H1 (cell line): ENCODE results near the gene ADPRHL1. TPM values are rescaled to one million over a fixed set of nuclear protein-coding genes. Genes with fewer than 3 reads are reported as not detected.
A peak's percentile ranks its signal among the peaks of the same experiment; 100 is the strongest.

Source experiments
- CTCF ChIA-PET: fragments of 300-600 bp; sonication (Branson Sonifier 250); formaldehyde crosslinking; loops from one replicate; lab custom pipeline; 2021; ENCODE audit not compliant: partially characterized antibody; lab: Charles Lee
- POLR2A ChIA-PET: fragments of 300-600 bp; sonication (Branson Sonifier 250); formaldehyde crosslinking; loops from one replicate; lab custom pipeline; 2021; ENCODE audit warnings: inconsistent platforms; ENCODE audit not compliant: partially characterized antibody; lab: Charles Lee
- DNase-seq, 2 experiments: peaks; one replicate each; pipeline versions ENCODE4 v3.0.0 to v3.0.0-alpha.2; 2010 to 2022; ENCODE audit warnings: low spot score in 2 of 2, low read depth in 1 of 2, mixed read lengths in 1 of 2
- FAIRE-seq: peaks from 2 replicates; lab custom pipeline; 2011; peaks lifted over from hg19 to GRCh38; lab: Jason Lieb, UNC
- H2AFZ ChIP-seq: 2 replicates; pipeline ENCODE4 v1.8.1; 2012; ENCODE audit warnings: low read length, inconsistent platforms
- H2AK5ac ChIP-seq: 2 replicates; pipeline ENCODE4 v1.6.1; 2013; ENCODE audit warnings: low read depth, low read length
- H2BK120ac ChIP-seq: replicated peaks from 2 replicates; pipeline ENCODE3; 2013; ENCODE audit warnings: low read depth, low read length, inconsistent platforms
- H2BK12ac ChIP-seq: 2 replicates; pipeline ENCODE4 v1.6.1; 2013; ENCODE audit warnings: low read depth, low read length
- H2BK15ac ChIP-seq: 2 replicates; pipeline ENCODE4 v1.6.1; 2013; ENCODE audit warnings: low read length
- H2BK20ac ChIP-seq: 2 replicates; pipeline ENCODE4 v1.6.1; 2013; ENCODE audit warnings: low read length
- H2BK5ac ChIP-seq: 2 replicates; pipeline ENCODE4 v1.6.1; 2013; ENCODE audit warnings: low read depth, low read length
- H3K14ac ChIP-seq: 2 replicates; pipeline ENCODE4 v1.6.1; 2013; ENCODE audit warnings: inconsistent platforms; ENCODE audit not compliant: insufficient read length
- H3K18ac ChIP-seq: 2 replicates; pipeline ENCODE4 v1.6.1; 2013; ENCODE audit warnings: low read length; ENCODE audit errors: extremely low read depth
- H3K23ac ChIP-seq: 2 replicates; pipeline ENCODE4 v1.6.1; 2013; ENCODE audit warnings: inconsistent platforms; ENCODE audit not compliant: insufficient read length
- H3K23me2 ChIP-seq: 2 replicates; pipeline ENCODE4 v1.6.1; 2013; ENCODE audit warnings: low read depth, low read length
- H3K27ac ChIP-seq: 2 replicates; pipeline ENCODE4 v1.6.1; 2011; ENCODE audit warnings: low read depth, low read length, inconsistent platforms
- H3K27me3 ChIP-seq, 4 experiments: replicated peaks in 1 of 4; 1 replicate in 1 of 4; 2 replicates in 3 of 4; pipeline versions ENCODE4 v1.6.1 to v1.8.1; 2011 to 2013; ENCODE audit warnings: low read length in 3 of 4, mild to moderate bottlenecking in 3 of 4, inconsistent platforms in 2 of 4, mixed read lengths in 2 of 4, moderate library complexity in 1 of 4; ENCODE audit not compliant: control insufficient read depth in 3 of 4, insufficient read depth in 3 of 4; ENCODE audit errors: extremely low read depth in 1 of 4
- H3K36me3 ChIP-seq, 4 experiments: 2 replicates each; pipeline versions ENCODE4 v1.6.1 to v1.8.1; 2011 to 2013; ENCODE audit warnings: mild to moderate bottlenecking in 4 of 4, low read length in 3 of 4, moderate library complexity in 2 of 4, control low read depth in 1 of 4, inconsistent platforms in 1 of 4; ENCODE audit not compliant: insufficient read depth in 4 of 4, control insufficient read depth in 2 of 4
- H3K4ac ChIP-seq: replicated peaks from 2 replicates; pipeline ENCODE3; 2013; ENCODE audit warnings: low read length, low read depth, mixed read lengths, inconsistent platforms; ENCODE audit not compliant: insufficient read length
- H3K4me1 ChIP-seq, 4 experiments: replicated peaks in 1 of 4; 1 replicate in 1 of 4; 2 replicates in 3 of 4; pipeline versions ENCODE4 v1.6.1 to v1.8.1; 2011 to 2013; ENCODE audit warnings: low read length in 3 of 4, inconsistent platforms in 2 of 4, mixed read lengths in 1 of 4; ENCODE audit not compliant: insufficient read depth in 4 of 4, control insufficient read depth in 3 of 4
- H3K4me2 ChIP-seq, 2 experiments: 2 replicates each; pipeline versions ENCODE4 v1.6.1 to v1.8.1; 2011 to 2013; ENCODE audit warnings: low read depth in 2 of 2, low read length in 2 of 2, control low read depth in 1 of 2, inconsistent platforms in 1 of 2, mild to moderate bottlenecking in 1 of 2; ENCODE audit not compliant: insufficient read depth in 1 of 2
- H3K4me3 ChIP-seq, 4 experiments: fragments of 200-600, 300-600 bp in 1 of 4; sonication (generic), shearing (Covaris generic), sonication (Bioruptor Twin) in 1 of 4; 2 replicates each; pipeline versions ENCODE4 v1.5.1 to v1.8.1; 2011 to 2016; ENCODE audit warnings: low read length in 4 of 4, low read depth in 3 of 4, control low read depth in 2 of 4, inconsistent platforms in 2 of 4, mild to moderate bottlenecking in 2 of 4, mixed read lengths in 1 of 4, moderate library complexity in 1 of 4; ENCODE audit not compliant: insufficient read depth in 2 of 4; ENCODE audit errors: extremely low read depth in 1 of 4
- H3K56ac ChIP-seq: replicated peaks from 2 replicates; pipeline ENCODE3; 2013; ENCODE audit warnings: low read depth, mild to moderate bottlenecking, mixed read lengths, low read length, inconsistent platforms; ENCODE audit not compliant: insufficient read length
- H3K79me1 ChIP-seq: 2 replicates; pipeline ENCODE4 v1.6.1; 2013; ENCODE audit warnings: low read depth, low read length, control low read depth
- H3K79me2 ChIP-seq, 2 experiments: 2 replicates each; pipeline versions ENCODE4 v1.6.1 to v1.8.1; 2012 to 2013; ENCODE audit warnings: low read length in 2 of 2, mild to moderate bottlenecking in 2 of 2, inconsistent platforms in 1 of 2; ENCODE audit not compliant: insufficient read depth in 2 of 2, control insufficient read depth in 1 of 2
- H3K9ac ChIP-seq, 4 experiments: replicated peaks in 1 of 4; 1 replicate in 1 of 4; 2 replicates in 3 of 4; pipeline versions ENCODE4 v1.6.1 to v1.8.1; 2011 to 2013; ENCODE audit warnings: low read depth in 3 of 4, low read length in 3 of 4, control low read depth in 2 of 4, mild to moderate bottlenecking in 2 of 4, moderate library complexity in 2 of 4, inconsistent platforms in 1 of 4; ENCODE audit errors: extremely low read depth in 1 of 4
- H3K9me3 ChIP-seq, 2 experiments: 2 replicates each; pipeline versions ENCODE4 v1.6.1 to v1.8.1; 2012 to 2013; ENCODE audit warnings: mild to moderate bottlenecking in 2 of 2, moderate library complexity in 2 of 2, control low read depth in 1 of 2, inconsistent platforms in 1 of 2, low read depth in 1 of 2, low read length in 1 of 2, mixed read lengths in 1 of 2; ENCODE audit not compliant: insufficient read depth in 2 of 2
- H4K20me1 ChIP-seq, 2 experiments: replicated peaks in 1 of 2; 2 replicates each; pipeline versions ENCODE3 to v1.8.1; 2011 to 2013; ENCODE audit warnings: inconsistent platforms in 2 of 2, low read length in 2 of 2, mild to moderate bottlenecking in 1 of 2; ENCODE audit not compliant: insufficient read depth in 2 of 2, control insufficient read depth in 1 of 2
- H4K5ac ChIP-seq: 2 replicates; pipeline ENCODE4 v1.6.1; 2013; ENCODE audit warnings: low read length, low read depth, mixed read lengths, inconsistent platforms; ENCODE audit not compliant: insufficient read length
- H4K8ac ChIP-seq: 2 replicates; pipeline ENCODE4 v1.8.0; 2013; ENCODE audit warnings: mild to moderate bottlenecking, moderate library complexity, low read length, inconsistent platforms; ENCODE audit not compliant: insufficient read depth; ENCODE audit errors: extremely low read depth
- H4K91ac ChIP-seq: replicated peaks from 2 replicates; pipeline ENCODE3; 2013; ENCODE audit warnings: low read length, mixed read lengths, inconsistent platforms; ENCODE audit not compliant: insufficient read length
- CTCF ChIP-seq, 3 experiments: IDR thresholded peaks; 1 replicate in 2 of 3; 2 replicates in 1 of 3; pipeline versions ENCODE4 v1.5.1 to v1.6.1; 2011; ENCODE audit warnings: low read length in 3 of 3, mild to moderate bottlenecking in 3 of 3, inconsistent platforms in 2 of 3, low read depth in 1 of 3, moderate library complexity in 1 of 3; ENCODE audit not compliant: insufficient read depth in 1 of 3; ENCODE audit errors: control extremely low read depth in 1 of 3
- POLR2AphosphoS5 ChIP-seq: IDR thresholded peaks from 2 replicates; pipeline ENCODE4 v1.6.1; 2011; ENCODE audit warnings: low read depth, low read length
- WGBS, 2 experiments: shearing (Covaris generic) in 1 of 2; methylation state at CpG; one replicate each; pipeline versions ENCODE4 v1.1.6 to v1.1.7; 2013 to 2015; ENCODE audit warnings: low lambda C conversion rate in 2 of 2, mixed read lengths in 2 of 2, inconsistent platforms in 1 of 2, low coverage in 1 of 2, missing lambda C conversion rate in 1 of 2; ENCODE audit not compliant: insufficient replicate concordance in 2 of 2, insufficient coverage in 1 of 2, insufficient read length in 1 of 2; ENCODE audit errors: extremely low coverage in 1 of 2, missing lambda C conversion rate in 1 of 2; 5-methylcytosine and 5-hydroxymethylcytosine counted together
- polyA plus RNA-seq, 7 experiments: library from polyadenylated mRNA; depleted of rRNA in 3 of 7; stranded (reverse) in 5 of 7; unstranded in 2 of 7; fragments of >200 nt in 5 of 7; fragments of 200-250 nt in 2 of 7; gene quantifications; 1 replicate in 5 of 7; 2 replicates in 1 of 7; 4 replicates in 1 of 7; pipeline versions ENCODE4 v1.2.1 to v1.2.3, GENCODE V29; 2011 to 2013; ENCODE audit warnings: missing spikeins in 2 of 7, mixed read lengths in 2 of 7
- total RNA-seq: library from RNA; stranded (reverse); fragmentation: NEBNext Ultra II Directional; extraction: Animal tissue kit (Norgen Biotek cat#: 25700); gene quantifications from 2 replicates; pipeline ENCODE4 v1.2.1, GENCODE V29; 2021

ADPRHL1 gene
- total and polyA plus RNA-seq, 2 of the 8 experiments (the other 6 are each of a cell fraction or from before 2014, with no cell fraction given), result 0.74 to 1.7 TPM

- Histone ChIP-seq H2BK12ac (no peak overlapping the region), H3K56ac (no peak overlapping the region), H4K5ac (no peak overlapping the region), H2BK20ac (no peak overlapping the region), H3K4ac (no peak overlapping the region), H4K91ac (no peak overlapping the region), H4K8ac (no peak overlapping the region), H3K79me2 (peaks cover 3 to 60% of the 10 kb centered on the region in 2 experiments), H3K23me2 (peaks cover 10% of the 10 kb centered on the region; the same call in 1 of the 2 replicates), H3K79me1 (peaks cover 9% of the 10 kb centered on the region), H4K20me1 (peaks cover 4 to 10% of the 10 kb centered on the region in 2 experiments), H3K27ac (no peak overlapping the region), H3K36me3 (peaks cover 5 to 40% (median 19%) of the 10 kb centered on the region in 4 experiments), H2BK15ac (no peak overlapping the region), H2AK5ac (no peak overlapping the region), H3K27me3 (no peaks in the 10 kb centered on the region), H3K9me3 (no peaks in the 10 kb centered on the region), H3K4me1 (peaks cover 2 to 5% (median 4%) of the 10 kb centered on the region in 4 experiments), H3K18ac (no peak overlapping the region), H3K14ac (no peak overlapping the region), H3K4me2 (no peak overlapping the region), H2AFZ (no peak overlapping the region), H3K9ac (no peak overlapping the region), H2BK5ac (no peak overlapping the region), H3K4me3 (no peak overlapping the region), H2BK120ac (no peak overlapping the region), H3K23ac (no peak overlapping the region)
- WGBS, 2 experiments, result 93% methylated on average over 6 of the region's 6 CpGs; no CpG with 5 or more reads in 1 of the 2 experiments
- CTCF ChIA-PET, result interaction anchor here (0.6 to 2.8 kb wide), 5 partner anchors 10 to 305 kb away, joined by 3 to 13 read pairs (median 4); no protein-coding TSS in a partner anchor
- FAIRE-seq (no peak), DNase-seq (no peak)
- POLR2A ChIA-PET, result interaction anchor here (0.8 to 1.7 kb wide), 7 partner anchors 8 to 47 kb away, joined by 3 to 8 read pairs (median 3); no protein-coding TSS in a partner anchor
- TF ChIP-seq POLR2AphosphoS5 (0 out of 2 replicates have a peak, but pooled peaks have one; percentile 11), CTCF (IDR thresholded peaks at IDR 0.05; ENCODE audit: control extremely low read depth in 1 of 3, insufficient read depth in 1 of 3, low read depth in 1 of 3, low read length in 3 of 3) (no peak)
These were observed 94.6 kb downstream of the ADPRHL1 start for GRCh38 chr13:113358653-113359190.
